Stomach (tissue), 9 donors: ENCODE results near the gene EFEMP1. TPM values are rescaled to one million over a fixed set of nuclear protein-coding genes. Genes with fewer than 3 reads are reported as not detected.

Experiments
- DNase-seq, 2 donors: peaks; one replicate each; pipeline versions ENCODE4 v3.0.0 to v3.0.0-alpha.2; 2013 to 2019
- H3K27ac ChIP-seq, 5 donors: fragments of 200-600 bp in 4 of 5; sonication (generic) in 4 of 5; one replicate each; pipeline ENCODE4 v1.5.1; 2013 to 2019; ENCODE audit warnings: mild to moderate bottlenecking in 1 of 5, moderate library complexity in 1 of 5
- H3K27me3 ChIP-seq, 3 donors: fragments of 200-600 bp; sonication (generic); one replicate each; pipeline ENCODE4 v1.5.1; 2017 to 2019; ENCODE audit warnings: mixed run types in 1 of 3
- H3K36me3 ChIP-seq, 4 donors: fragments of 200-600 bp; sonication (generic); 1 replicate in 3 of 4; 2 replicates in 1 of 4; pipeline ENCODE4 v1.5.1; 2016 to 2019
- H3K4me1 ChIP-seq, 4 donors: fragments of 200-600 bp; sonication (generic); one replicate each; pipeline ENCODE4 v1.5.1; 2016 to 2019
- H3K4me3 ChIP-seq, 4 donors: fragments of 200-600 bp; sonication (generic) in 3 of 4; one replicate each; pipeline ENCODE4 v1.5.1; 2016 to 2019; ENCODE audit warnings: mild to moderate bottlenecking in 1 of 4
- H3K9me3 ChIP-seq, 4 donors: fragments of 200-600 bp; sonication (generic); one replicate each; pipeline ENCODE4 v1.5.1; 2016 to 2019
- CTCF ChIP-seq, 7 experiments: fragments of 450-650 bp in 4 of 7; fragments of 200-600 bp in 3 of 7; sonication (generic) in 3 of 7; IDR thresholded peaks; one replicate each; pipeline ENCODE4 v1.5.1; 2016 to 2019; ENCODE audit warnings: antibody characterized with exemption in 7 of 7, control low read depth in 2 of 7, mild to moderate bottlenecking in 1 of 7
- EP300 ChIP-seq: sonication (generic); formaldehyde crosslinking; IDR thresholded peaks from one replicate; pipeline ENCODE4 v1.6.1; 2017; ENCODE audit warnings: antibody characterized with exemption
- POLR2A ChIP-seq, 4 donors: fragments of 450-650 bp; IDR thresholded peaks; one replicate each; pipeline ENCODE4 v1.6.1; 2016; ENCODE audit warnings: antibody characterized with exemption in 4 of 4, control low read depth in 2 of 4, mild to moderate bottlenecking in 1 of 4, moderate library complexity in 1 of 4
- POLR2AphosphoS5 ChIP-seq, 3 donors: sonication (generic); formaldehyde crosslinking; IDR thresholded peaks; one replicate each; pipeline ENCODE4 v1.6.1; 2016; ENCODE audit warnings: antibody characterized with exemption in 3 of 3
- WGBS, 5 donors: extraction: QIAGEN DNeasy Blood & Tissue Kit in 3 of 5; methylation state at CpG; one replicate each; pipeline versions ENCODE4 v1.1.5 to v1.1.7; 2013 to 2018; 5-methylcytosine and 5-hydroxymethylcytosine counted together
- intact Hi-C: fragments of 100-400 bp; cut with DNase I; formaldehyde crosslinking; loops from one replicate; pipeline ENCODE4 v1.15.1; 2023; ENCODE audit warnings: low total_unique reads
- polyA plus RNA-seq, 3 donors: library from polyadenylated mRNA; stranded (reverse); fragments of 200-250 nt; gene quantifications; one replicate each; pipeline ENCODE4 v1.2.3, GENCODE V29; 2013
- total RNA-seq, 5 donors: library from RNA; depleted of rRNA; stranded (reverse); fragments of >200 nt; gene quantifications; one replicate each; pipeline versions ENCODE4 v1.1.0 to v1.2.3, GENCODE V29; 2014 to 2016
- donor health status: healthy with polysubstance abuse.
- donor health status: Bipolar disorder and iron deficiency.
- donor health status: healthy.

Gene EFEMP1
- total and polyA plus RNA-seq, 8 donors: 18.4 to 131 (median 31.8) TPM

GRCh38 chr2:55961318-55961911 is 37.8 kb upstream of the EFEMP1 start:
- DNase-seq: peak in 1 of 2 donors; percentile 71
- Histone ChIP-seq H3K36me3 (no peaks in the 10 kb centered on the region), H3K27me3 (no peaks in the 10 kb centered on the region), H3K4me3 (no peak overlapping the region), H3K4me1 (peaks cover 3 to 12% (median 8%) of the 10 kb centered on the region in 4 donors), H3K9me3 (no peaks in the 10 kb centered on the region), H3K27ac (no peak overlapping the region)
- TF ChIP-seq CTCF (IDR thresholded peaks at IDR 0.05): peak in 4 of 7 experiments; percentile 23 to 65 (median 44)
- TF ChIP-seq EP300: no peak
- 21 to 25% (median 21%) methylated on average over 3 of the region's 3 CpGs for WGBS, 5 donors
- intact Hi-C loops: loop anchor here (10.0 kb wide), 1 partner anchor 197 kb away; no protein-coding TSS in a partner anchor

- DNase-seq: no peak
- Histone ChIP-seq H3K4me3 (no peak overlapping the region), H3K27ac (no peak overlapping the region), H3K9me3 (no peaks in the 10 kb centered on the region), H3K36me3 (no peaks in the 10 kb centered on the region), H3K4me1 (peaks cover 0 to 11% (median 0%) of the 10 kb centered on the region in 4 donors), H3K27me3 (no peaks in the 10 kb centered on the region)
- TF ChIP-seq POLR2A (IDR thresholded peaks at IDR 0.05): no peak
- intact Hi-C loops: no loop called here
- 36 to 81% (median 55%) methylated on average over 1 of the region's 1 CpG for WGBS, 5 donors
Measured at GRCh38 chr2:55958756-55959155, 35.2 kb upstream of the EFEMP1 start.

- peaks cover 0 to 11% (median 0%) of the 10 kb centered on the region in 4 donors for H3K4me1 ChIP-seq
- no peaks in the 10 kb centered on the region for H3K27me3 ChIP-seq
- no peak for DNase-seq
- H3K9me3 ChIP-seq: no peaks in the 10 kb centered on the region
- no peak for TF ChIP-seq CTCF (IDR thresholded peaks at IDR 0.05)
- no peak for TF ChIP-seq EP300
- TF ChIP-seq POLR2AphosphoS5 (IDR thresholded peaks at IDR 0.05): no peak
- no peak for TF ChIP-seq POLR2A (IDR thresholded peaks at IDR 0.05)
- intact Hi-C loops: no loop called here
- no peak overlapping the region for H3K4me3 ChIP-seq
- H3K27ac ChIP-seq: no peak overlapping the region
- WGBS, 5 donors: 70 to 80% (median 71%) methylated on average over 3 of the region's 3 CpGs
- no peaks in the 10 kb centered on the region for H3K36me3 ChIP-seq
Measured at GRCh38 chr2:55957142-55957541, 33.6 kb upstream of the EFEMP1 start.

- WGBS, 5 donors: 58 to 80% (median 74%) methylated on average over 4 of the region's 4 CpGs
- no peak for DNase-seq
- Histone ChIP-seq H3K27ac (peak overlapping the region in 1 of 5 donors; percentile 16), H3K9me3 (no peaks in the 10 kb centered on the region), H3K27me3 (no peaks in the 10 kb centered on the region), H3K4me3 (no peak overlapping the region), H3K36me3 (no peaks in the 10 kb centered on the region), H3K4me1 (peaks cover 0 to 15% (median 2%) of the 10 kb centered on the region in 4 donors)
- no peak for TF ChIP-seq CTCF (IDR thresholded peaks at IDR 0.05)
- no peak for TF ChIP-seq POLR2AphosphoS5 (IDR thresholded peaks at IDR 0.05)
- no peak for TF ChIP-seq EP300
- TF ChIP-seq POLR2A (IDR thresholded peaks at IDR 0.05): no peak
- intact Hi-C loops: no loop called here
Measured at GRCh38 chr2:55954306-55955035, 30.9 kb upstream of the EFEMP1 start.

- Histone ChIP-seq H3K4me1 (peaks cover 0 to 18% (median 6%) of the 10 kb centered on the region in 4 donors), H3K27ac (no peak overlapping the region), H3K4me3 (peak overlapping the region in 1 of 4 donors; percentile 9), H3K9me3 (no peaks in the 10 kb centered on the region), H3K27me3 (no peaks in the 10 kb centered on the region), H3K36me3 (no peaks in the 10 kb centered on the region)
- intact Hi-C loops: no loop called here
- no peak for DNase-seq
- 32 to 58% (median 52%) methylated on average over 4 of the region's 4 CpGs for WGBS, 5 donors
- TF ChIP-seq CTCF (IDR thresholded peaks at IDR 0.05) (no peak), POLR2A (IDR thresholded peaks at IDR 0.05) (no peak), EP300 (no peak), POLR2AphosphoS5 (IDR thresholded peaks at IDR 0.05) (no peak)
Measured at GRCh38 chr2:55952415-55952814, 28.8 kb upstream of the EFEMP1 start.
